ENCODE results near the gene COL28A1.

COL28A1 gene

DNA sequence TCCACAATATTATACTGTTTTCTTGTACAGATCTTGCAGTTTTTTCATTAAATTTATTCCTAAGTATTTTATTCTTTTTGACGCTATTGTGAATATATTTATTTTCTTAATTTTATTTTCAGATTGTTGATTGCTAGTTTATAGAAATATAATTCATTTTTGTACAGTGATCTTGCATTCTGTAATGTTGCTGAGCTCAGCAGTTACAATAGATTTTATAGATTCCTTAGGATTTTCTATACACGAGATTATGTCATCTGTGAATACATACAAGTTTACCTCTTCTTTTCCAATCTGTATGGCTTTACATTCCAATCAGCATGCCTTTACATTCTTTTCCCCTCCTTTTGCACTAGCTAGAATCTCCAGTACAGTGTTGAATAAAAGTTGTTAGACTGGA, 223.3 kb downstream of the COL28A1 start:
- TF ChIP-seq GATA2 (IDR thresholded peaks at IDR 0.05; ENCODE audit: low read depth, low read length) (no peak), GATA3 (IDR thresholded peaks at IDR 0.05; ENCODE audit: low read depth, low read length) (no peak)

DNA sequence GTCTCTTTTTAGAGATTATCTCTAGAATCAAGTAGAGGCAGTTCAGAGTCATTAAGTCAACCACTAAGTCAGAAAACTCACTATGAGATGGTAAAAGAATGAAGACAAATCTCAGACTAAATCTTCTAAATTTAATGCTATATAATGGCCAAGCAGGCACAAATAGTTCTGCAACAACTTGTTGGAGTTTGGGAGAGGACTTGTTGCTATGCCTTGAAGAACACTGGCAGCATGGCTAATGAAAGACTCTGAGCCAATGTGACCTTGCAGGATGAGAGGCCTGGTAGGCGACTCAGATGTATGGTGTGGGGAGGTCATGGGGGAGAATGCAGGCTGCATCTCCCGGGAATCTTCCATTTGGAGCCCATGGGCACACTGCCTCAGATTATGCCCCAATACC, 224.7 kb downstream of the COL28A1 start:
- TF ChIP-seq GATA3 (IDR thresholded peaks at IDR 0.05; ENCODE audit: low read depth, low read length) (no peak), GATA2 (IDR thresholded peaks at IDR 0.05; ENCODE audit: low read depth, low read length) (no peak)

DNA sequence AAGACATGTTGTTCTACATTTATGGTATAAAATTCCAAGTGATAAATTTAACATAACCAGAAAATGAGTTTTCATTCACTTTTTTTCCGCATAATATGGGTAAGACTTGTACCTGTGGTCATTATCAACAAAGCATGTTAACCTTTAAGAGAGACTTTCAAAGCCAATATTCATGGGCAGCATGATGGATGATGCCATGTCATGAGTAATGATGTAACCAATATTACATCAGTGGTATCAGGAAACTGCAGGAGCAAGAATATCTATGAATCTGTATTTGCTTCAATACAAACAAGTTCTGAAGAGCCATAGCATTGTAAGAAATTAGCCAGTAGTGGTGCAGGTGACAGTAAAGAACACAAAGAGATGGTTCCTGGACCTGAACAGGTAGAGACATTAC, 226.5 kb downstream of the COL28A1 start:
- TF ChIP-seq GATA2 (IDR thresholded peaks at IDR 0.05; ENCODE audit: low read depth, low read length) (no peak), GATA3 (IDR thresholded peaks at IDR 0.05; ENCODE audit: low read depth, low read length) (no peak)
